ENCODE measurements around the gene WDFY4.

WDFY4 gene

GRCh38 chr10:48890888-48891850, 206.5 kb downstream of the WDFY4 start:
- H3K27ac Mint-ChIP-seq (ENCODE audit: low read depth), result no peak overlapping the region
- ATAC-seq (replicated peaks; ENCODE audit: extremely low read depth, poor library complexity, severe bottlenecking), result no peak
- no peak overlapping the region for H3K4me3 Mint-ChIP-seq
- H3K36me3 Mint-ChIP-seq (ENCODE audit: insufficient read depth), result peaks cover 5% of the 10 kb centered on the region
- peaks cover 7% of the 10 kb centered on the region for H3K27me3 Mint-ChIP-seq
- DNase-seq (ENCODE audit: low spot score in 2 of 2), result no peak
- no peaks in the 10 kb centered on the region for H3K4me1 Mint-ChIP-seq
- H3K9me3 Mint-ChIP-seq, result no peaks in the 10 kb centered on the region

- Mint-ChIP-seq H3K36me3 (ENCODE audit: insufficient read depth) (peaks cover 7% of the 10 kb centered on the region), H3K4me1 (no peaks in the 10 kb centered on the region), H3K4me3 (no peak overlapping the region), H3K9me3 (no peaks in the 10 kb centered on the region), H3K27me3 (no peaks in the 10 kb centered on the region), H3K27ac (ENCODE audit: low read depth) (no peak overlapping the region)
- DNase-seq (ENCODE audit: low spot score in 2 of 2), result no peak
- ATAC-seq (replicated peaks; ENCODE audit: extremely low read depth, poor library complexity, severe bottlenecking), result no peak
Observed at GRCh38 chr10:48894911-48895802, 210.5 kb downstream of the WDFY4 start.

GRCh38 chr10:48895803-48896195, 211.1 kb downstream of the WDFY4 start:
- ATAC-seq (replicated peaks; ENCODE audit: extremely low read depth, poor library complexity, severe bottlenecking) (no peak), DNase-seq (ENCODE audit: low spot score in 2 of 2) (no peak)
- no peaks in the 10 kb centered on the region for H3K4me1 Mint-ChIP-seq
- peaks cover 7% of the 10 kb centered on the region for H3K36me3 Mint-ChIP-seq (ENCODE audit: insufficient read depth)
- no peak overlapping the region for H3K4me3 Mint-ChIP-seq
- H3K9me3 Mint-ChIP-seq, result no peaks in the 10 kb centered on the region
- no peaks in the 10 kb centered on the region for H3K27me3 Mint-ChIP-seq
- no peak overlapping the region for H3K27ac Mint-ChIP-seq (ENCODE audit: low read depth)

- no peak overlapping the region for H3K27ac Mint-ChIP-seq (ENCODE audit: low read depth)
- H3K36me3 Mint-ChIP-seq (ENCODE audit: insufficient read depth), result peaks cover 6% of the 10 kb centered on the region
- H3K27me3 Mint-ChIP-seq, result no peaks in the 10 kb centered on the region
- H3K4me1 Mint-ChIP-seq, result no peaks in the 10 kb centered on the region
- no peak for DNase-seq (ENCODE audit: low spot score in 2 of 2)
- no peak for ATAC-seq (replicated peaks; ENCODE audit: extremely low read depth, poor library complexity, severe bottlenecking)
- no peaks in the 10 kb centered on the region for H3K9me3 Mint-ChIP-seq
- H3K4me3 Mint-ChIP-seq, result no peak overlapping the region
Observed at GRCh38 chr10:48896756-48897440, 212.2 kb downstream of the WDFY4 start.

GRCh38 chr10:48897441-48897790, 212.7 kb downstream of the WDFY4 start:
- ATAC-seq (replicated peaks; ENCODE audit: extremely low read depth, poor library complexity, severe bottlenecking) (no peak), DNase-seq (ENCODE audit: low spot score in 2 of 2) (no peak)
- H3K27ac Mint-ChIP-seq (ENCODE audit: low read depth), result no peak overlapping the region
- no peaks in the 10 kb centered on the region for H3K9me3 Mint-ChIP-seq
- H3K4me1 Mint-ChIP-seq, result no peaks in the 10 kb centered on the region
- no peaks in the 10 kb centered on the region for H3K27me3 Mint-ChIP-seq
- H3K4me3 Mint-ChIP-seq, result no peak overlapping the region
- peaks cover 6% of the 10 kb centered on the region for H3K36me3 Mint-ChIP-seq (ENCODE audit: insufficient read depth)

- H3K9me3 Mint-ChIP-seq, result no peaks in the 10 kb centered on the region
- no peak overlapping the region for H3K27ac Mint-ChIP-seq (ENCODE audit: low read depth)
- DNase-seq (ENCODE audit: low spot score in 2 of 2), result no peak
Observed at GRCh38 chr10:48898426-48898825, 213.8 kb downstream of the WDFY4 start.

GRCh38 chr10:48899781-48900180, 215.1 kb downstream of the WDFY4 start:
- no peak for ATAC-seq (replicated peaks; ENCODE audit: extremely low read depth, poor library complexity, severe bottlenecking)

More at GRCh38 chr10:48898426-48898825, 213.8 kb downstream of the WDFY4 start:
- no peaks in the 10 kb centered on the region for H3K4me1 Mint-ChIP-seq
- no peak overlapping the region for H3K4me3 Mint-ChIP-seq
- H3K36me3 Mint-ChIP-seq (ENCODE audit: insufficient read depth), result peaks cover 6% of the 10 kb centered on the region
- ATAC-seq (replicated peaks; ENCODE audit: extremely low read depth, poor library complexity, severe bottlenecking), result no peak
- H3K27me3 Mint-ChIP-seq, result no peaks in the 10 kb centered on the region

GRCh38 chr10:48900371-48900801, 215.7 kb downstream of the WDFY4 start:
- H3K27me3 Mint-ChIP-seq, result no peaks in the 10 kb centered on the region
- DNase-seq (ENCODE audit: low spot score in 2 of 2) (no peak), ATAC-seq (replicated peaks; ENCODE audit: extremely low read depth, poor library complexity, severe bottlenecking) (no peak)
- no peak overlapping the region for H3K4me3 Mint-ChIP-seq
- no peaks in the 10 kb centered on the region for H3K4me1 Mint-ChIP-seq
- no peaks in the 10 kb centered on the region for H3K9me3 Mint-ChIP-seq
- H3K27ac Mint-ChIP-seq (ENCODE audit: low read depth), result no peak overlapping the region
- peaks cover 2% of the 10 kb centered on the region for H3K36me3 Mint-ChIP-seq (ENCODE audit: insufficient read depth)

More at GRCh38 chr10:48899781-48900180, 215.1 kb downstream of the WDFY4 start:
- Mint-ChIP-seq H3K27ac (ENCODE audit: low read depth) (no peak overlapping the region), H3K36me3 (ENCODE audit: insufficient read depth) (peaks cover 2% of the 10 kb centered on the region), H3K27me3 (no peaks in the 10 kb centered on the region), H3K4me1 (no peaks in the 10 kb centered on the region), H3K9me3 (no peaks in the 10 kb centered on the region), H3K4me3 (no peak overlapping the region)
- no peak for DNase-seq (ENCODE audit: low spot score in 2 of 2)

- Mint-ChIP-seq H3K4me3 (no peak overlapping the region), H3K36me3 (ENCODE audit: insufficient read depth) (peaks cover 2% of the 10 kb centered on the region), H3K27ac (ENCODE audit: low read depth) (no peak overlapping the region), H3K4me1 (no peaks in the 10 kb centered on the region), H3K27me3 (no peaks in the 10 kb centered on the region), H3K9me3 (no peaks in the 10 kb centered on the region)
- DNase-seq (ENCODE audit: low spot score in 2 of 2), result no peak
- no peak for ATAC-seq (replicated peaks; ENCODE audit: extremely low read depth, poor library complexity, severe bottlenecking)
Observed at GRCh38 chr10:48901319-48901718, 216.6 kb downstream of the WDFY4 start.

GRCh38 chr10:48902096-48902495, 217.4 kb downstream of the WDFY4 start:
- no peaks in the 10 kb centered on the region for H3K9me3 Mint-ChIP-seq
- H3K36me3 Mint-ChIP-seq (ENCODE audit: insufficient read depth), result peaks cover 2% of the 10 kb centered on the region
- H3K27me3 Mint-ChIP-seq, result no peaks in the 10 kb centered on the region
- H3K4me1 Mint-ChIP-seq, result no peaks in the 10 kb centered on the region
- no peak for ATAC-seq (replicated peaks; ENCODE audit: extremely low read depth, poor library complexity, severe bottlenecking)
- no peak for DNase-seq (ENCODE audit: low spot score in 2 of 2)
- no peak overlapping the region for H3K27ac Mint-ChIP-seq (ENCODE audit: low read depth)
- no peak overlapping the region for H3K4me3 Mint-ChIP-seq

GRCh38 chr10:48903151-48903550, 218.5 kb downstream of the WDFY4 start:
- H3K27me3 Mint-ChIP-seq, result peaks cover 7% of the 10 kb centered on the region
- no peaks in the 10 kb centered on the region for H3K4me1 Mint-ChIP-seq
- no peaks in the 10 kb centered on the region for H3K9me3 Mint-ChIP-seq
- peaks cover 4% of the 10 kb centered on the region for H3K36me3 Mint-ChIP-seq (ENCODE audit: insufficient read depth)
- ATAC-seq (replicated peaks; ENCODE audit: extremely low read depth, poor library complexity, severe bottlenecking) (no peak), DNase-seq (ENCODE audit: low spot score in 2 of 2) (no peak)
- H3K27ac Mint-ChIP-seq (ENCODE audit: low read depth), result no peak overlapping the region
- no peak overlapping the region for H3K4me3 Mint-ChIP-seq

GRCh38 chr10:48904861-48905260, 220.2 kb downstream of the WDFY4 start:
- ATAC-seq (replicated peaks; ENCODE audit: extremely low read depth, poor library complexity, severe bottlenecking), result no peak
- Mint-ChIP-seq H3K4me1 (no peaks in the 10 kb centered on the region), H3K4me3 (no peak overlapping the region), H3K9me3 (no peaks in the 10 kb centered on the region), H3K27ac (ENCODE audit: low read depth) (no peak overlapping the region), H3K27me3 (peaks cover 11% of the 10 kb centered on the region), H3K36me3 (ENCODE audit: insufficient read depth) (peaks cover 3% of the 10 kb centered on the region)
- DNase-seq (ENCODE audit: low spot score in 2 of 2), result no peak
